ENCODE results near the gene LDLRAD3.
A peak's percentile ranks its signal among the peaks of the same experiment; 100 is the strongest.
"Not testable (repeated sequence)": the region's sequence is repeated elsewhere in the genome, so short reads cannot be mapped to it uniquely, and the experiment has no call there.

LDLRAD3 gene

GRCh38 chr11:36162006-36162882 is 218.4 kb downstream of the LDLRAD3 start:
- no peaks in the 10 kb centered on the region for H3K9me3 ChIP-seq
- H3K4me3 ChIP-seq: no peak overlapping the region
- no peak for DNase-seq (ENCODE audit: low spot score in 2 of 2)
- no peaks in the 10 kb centered on the region for H3K36me3 ChIP-seq (replicated peaks)
- H3K27me3 ChIP-seq (ENCODE audit: low read depth): no peaks in the 10 kb centered on the region
- in situ Hi-C loops (cut with MboI; ENCODE audit: low sequenced_read_pairs): no loop called here
- no peaks in the 10 kb centered on the region for H3K4me1 ChIP-seq

DNA sequence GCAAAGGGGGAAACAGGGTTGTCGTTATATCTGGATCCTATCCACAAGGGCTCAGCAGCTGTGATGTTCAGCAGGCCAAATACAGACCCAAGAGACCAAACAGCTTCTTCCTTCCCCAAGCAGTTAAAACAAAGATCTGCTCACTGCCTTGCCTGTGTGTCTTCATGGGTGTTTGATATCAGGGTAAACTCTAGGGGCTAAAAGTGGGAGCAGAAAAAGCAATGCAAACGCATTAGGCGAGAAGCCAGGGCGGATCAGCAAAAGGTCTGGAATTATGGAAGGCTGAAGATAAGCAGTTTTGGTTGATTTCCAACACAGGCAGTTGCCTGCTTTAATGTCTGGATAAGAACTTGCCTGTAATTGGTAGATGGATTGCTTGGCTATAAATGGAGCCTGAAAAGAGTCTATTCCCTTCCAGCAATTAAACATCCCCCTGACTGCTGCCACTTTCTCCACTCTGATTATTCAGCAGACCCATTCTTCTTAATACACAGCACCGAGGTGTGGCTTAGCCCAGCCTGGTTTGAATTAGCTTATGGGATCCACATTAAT is 219.1 kb downstream of the LDLRAD3 start:
- no peaks in the 10 kb centered on the region for H3K36me3 ChIP-seq (replicated peaks)
- no peaks in the 10 kb centered on the region for H3K4me1 ChIP-seq
- no peak overlapping the region for H3K4me3 ChIP-seq
- in situ Hi-C loops (cut with MboI; ENCODE audit: low sequenced_read_pairs): no loop called here
- no peaks in the 10 kb centered on the region for H3K9me3 ChIP-seq
- no peak for DNase-seq (ENCODE audit: low spot score in 2 of 2)
- no peaks in the 10 kb centered on the region for H3K27me3 ChIP-seq (ENCODE audit: low read depth)

DNA sequence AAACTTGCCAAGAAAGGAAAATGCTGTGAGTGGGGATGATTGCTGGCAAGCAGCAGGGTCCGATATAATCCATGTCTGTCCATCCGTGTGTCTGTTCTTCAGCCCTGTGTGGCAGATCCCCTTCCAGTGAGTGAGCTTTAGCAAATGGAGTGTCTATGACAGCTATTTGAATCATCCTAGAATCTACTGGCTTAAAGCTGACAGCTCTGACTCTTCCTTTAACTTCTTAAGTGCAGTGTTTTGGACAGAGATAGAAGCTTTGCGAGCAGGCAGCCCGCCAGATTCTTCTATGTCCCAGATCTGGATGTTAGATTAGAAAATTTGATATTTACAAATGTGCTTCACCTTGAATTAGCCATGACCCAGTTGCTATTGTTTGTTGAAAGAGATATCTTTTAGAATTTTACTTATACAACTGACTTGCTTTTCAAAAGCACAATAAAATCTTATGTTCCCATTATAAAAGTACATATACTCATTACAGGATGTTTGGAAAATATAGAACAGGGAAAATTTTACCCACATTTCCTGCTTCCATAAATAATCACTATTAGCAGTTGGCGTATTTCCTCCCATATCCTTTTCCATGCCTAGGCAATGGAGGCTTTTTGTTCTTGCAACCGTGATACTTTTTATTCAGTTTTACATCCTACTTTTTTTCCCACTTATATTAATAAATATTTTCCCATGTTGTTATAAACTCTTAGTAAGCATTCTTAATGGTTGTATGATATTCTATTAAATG is 220.8 kb downstream of the LDLRAD3 start:
- no peaks in the 10 kb centered on the region for H3K4me1 ChIP-seq
- no peak for DNase-seq (ENCODE audit: low spot score in 2 of 2)
- no peaks in the 10 kb centered on the region for H3K27me3 ChIP-seq (ENCODE audit: low read depth)
- H3K4me3 ChIP-seq: no peak overlapping the region
- H3K36me3 ChIP-seq (replicated peaks): no peaks in the 10 kb centered on the region
- H3K9me3 ChIP-seq: no peaks in the 10 kb centered on the region
- in situ Hi-C loops (cut with MboI; ENCODE audit: low sequenced_read_pairs): no loop called here

DNA sequence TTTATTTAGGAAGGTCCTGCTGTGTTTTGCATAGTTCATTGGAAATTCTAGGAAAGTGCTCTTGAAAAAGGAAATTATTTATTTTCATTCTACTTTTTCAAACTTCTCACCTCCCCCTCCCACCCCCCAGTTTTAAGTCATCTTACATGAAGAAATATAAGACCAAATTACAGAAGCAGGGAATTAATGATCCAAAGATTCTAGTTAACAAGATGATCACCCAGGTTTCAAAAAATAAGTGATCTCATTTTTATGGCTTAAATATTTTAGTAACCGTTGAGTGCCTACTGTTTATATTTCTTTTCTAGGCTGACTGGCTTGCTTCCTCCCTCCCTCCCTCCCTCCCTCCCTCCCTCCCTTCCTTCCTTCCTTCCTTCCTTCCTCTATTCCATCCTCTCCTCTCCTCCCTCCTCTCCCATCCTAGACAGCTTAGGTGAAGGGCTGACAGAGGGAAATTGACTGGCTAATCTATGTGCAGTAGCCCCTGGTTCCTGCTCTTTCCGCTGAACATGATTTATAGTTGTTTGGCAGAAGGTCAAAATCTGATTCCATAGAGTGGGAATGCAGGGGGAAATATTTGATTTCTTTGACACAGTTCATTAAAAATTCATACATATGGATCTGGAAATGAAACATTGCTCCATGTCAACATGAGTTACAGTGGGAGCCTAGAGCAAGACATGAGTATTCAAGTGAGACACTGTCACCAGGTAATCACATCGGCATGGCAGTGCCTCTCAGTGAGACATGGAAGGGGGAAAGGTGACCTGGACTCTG is 221.9 kb downstream of the LDLRAD3 start:
- no peak for DNase-seq (ENCODE audit: low spot score in 2 of 2)
- no peaks in the 10 kb centered on the region for H3K4me1 ChIP-seq
- no peaks in the 10 kb centered on the region for H3K9me3 ChIP-seq
- H3K4me3 ChIP-seq: no peak overlapping the region
- in situ Hi-C loops (cut with MboI; ENCODE audit: low sequenced_read_pairs): no loop called here
- H3K27me3 ChIP-seq (ENCODE audit: low read depth): no peaks in the 10 kb centered on the region
- H3K36me3 ChIP-seq (replicated peaks): no peaks in the 10 kb centered on the region

- in situ Hi-C loops (cut with MboI; ENCODE audit: low sequenced_read_pairs): no loop called here
- no peaks in the 10 kb centered on the region for H3K36me3 ChIP-seq (replicated peaks)
- H3K4me3 ChIP-seq: no peak overlapping the region
- no peaks in the 10 kb centered on the region for H3K27me3 ChIP-seq (ENCODE audit: low read depth)
- H3K4me1 ChIP-seq: no peaks in the 10 kb centered on the region
- no peak for DNase-seq (ENCODE audit: low spot score in 2 of 2)
- no peaks in the 10 kb centered on the region for H3K9me3 ChIP-seq
Measured at GRCh38 chr11:36167073-36167472, 223.2 kb downstream of the LDLRAD3 start.

DNA sequence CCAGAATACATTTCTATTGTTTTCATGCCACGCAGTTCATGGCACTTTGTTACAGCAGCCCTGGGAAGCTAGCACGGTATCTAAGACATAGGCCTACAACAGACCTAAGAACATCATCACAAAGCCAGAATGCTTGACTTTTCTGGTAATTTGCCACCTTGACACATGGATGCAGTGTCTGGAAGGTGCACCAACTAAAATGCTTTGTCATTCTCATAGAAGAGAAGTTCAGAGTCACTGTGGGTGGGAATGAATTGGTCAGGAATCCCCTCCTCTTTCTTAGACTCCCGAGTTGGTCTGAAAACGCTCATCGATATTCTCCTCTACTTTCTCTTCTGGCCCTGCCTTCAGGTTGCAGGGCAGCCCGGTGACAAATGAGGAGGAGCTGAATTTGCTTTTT is 223.9 kb downstream of the LDLRAD3 start:
- Histone ChIP-seq H3K36me3 (replicated peaks) (no peaks in the 10 kb centered on the region), H3K27me3 (ENCODE audit: low read depth) (no peaks in the 10 kb centered on the region), H3K4me3 (no peak overlapping the region), H3K9me3 (no peaks in the 10 kb centered on the region), H3K4me1 (no peaks in the 10 kb centered on the region)
- in situ Hi-C loops (cut with MboI; ENCODE audit: low sequenced_read_pairs): no loop called here
- no peak for DNase-seq (ENCODE audit: low spot score in 2 of 2)

- no peak for DNase-seq (ENCODE audit: low spot score in 2 of 2)
- no peaks in the 10 kb centered on the region; the same call in 1 of the 2 replicates for H3K4me1 ChIP-seq
- H3K27me3 ChIP-seq (ENCODE audit: low read depth): no peaks in the 10 kb centered on the region
- in situ Hi-C loops (cut with MboI; ENCODE audit: low sequenced_read_pairs): no loop called here
- H3K36me3 ChIP-seq (replicated peaks): no peaks in the 10 kb centered on the region
- no peak overlapping the region for H3K4me3 ChIP-seq
- H3K9me3 ChIP-seq: no peaks in the 10 kb centered on the region
Measured at GRCh38 chr11:36177836-36178235, 234.0 kb downstream of the LDLRAD3 start.

- in situ Hi-C loops (cut with MboI; ENCODE audit: low sequenced_read_pairs): no loop called here
- no peaks in the 10 kb centered on the region for H3K9me3 ChIP-seq
- no peak for DNase-seq (ENCODE audit: low spot score in 2 of 2)
- no peak overlapping the region for H3K4me3 ChIP-seq
- H3K4me1 ChIP-seq: peaks cover under 1% of the 10 kb centered on the region
- no peaks in the 10 kb centered on the region for H3K36me3 ChIP-seq (replicated peaks)
- no peaks in the 10 kb centered on the region for H3K27me3 ChIP-seq (ENCODE audit: low read depth)
Measured at GRCh38 chr11:36186340-36187175, 242.7 kb downstream of the LDLRAD3 start.

GRCh38 chr11:36187622-36188021 is 243.8 kb downstream of the LDLRAD3 start:
- DNase-seq (ENCODE audit: low spot score in 2 of 2): no peak
- no peaks in the 10 kb centered on the region for H3K9me3 ChIP-seq
- peaks cover 10% of the 10 kb centered on the region for H3K4me1 ChIP-seq
- no peak overlapping the region for H3K4me3 ChIP-seq
- no peaks in the 10 kb centered on the region for H3K36me3 ChIP-seq (replicated peaks)
- no peaks in the 10 kb centered on the region for H3K27me3 ChIP-seq (ENCODE audit: low read depth)
- in situ Hi-C loops (cut with MboI; ENCODE audit: low sequenced_read_pairs): no loop called here

GRCh38 chr11:36189735-36190134 is 245.9 kb downstream of the LDLRAD3 start:
- H3K27me3 ChIP-seq (ENCODE audit: low read depth); DNase-seq (ENCODE audit: low spot score in 2 of 2); in situ Hi-C loops (cut with MboI; ENCODE audit: low sequenced_read_pairs); H3K36me3 ChIP-seq (replicated peaks); H3K4me3 ChIP-seq; H3K9me3 ChIP-seq: not testable (repeated sequence)
- H3K4me1 ChIP-seq: peaks cover 10% of the 10 kb centered on the region; the same call in 1 of the 2 replicates

DNA sequence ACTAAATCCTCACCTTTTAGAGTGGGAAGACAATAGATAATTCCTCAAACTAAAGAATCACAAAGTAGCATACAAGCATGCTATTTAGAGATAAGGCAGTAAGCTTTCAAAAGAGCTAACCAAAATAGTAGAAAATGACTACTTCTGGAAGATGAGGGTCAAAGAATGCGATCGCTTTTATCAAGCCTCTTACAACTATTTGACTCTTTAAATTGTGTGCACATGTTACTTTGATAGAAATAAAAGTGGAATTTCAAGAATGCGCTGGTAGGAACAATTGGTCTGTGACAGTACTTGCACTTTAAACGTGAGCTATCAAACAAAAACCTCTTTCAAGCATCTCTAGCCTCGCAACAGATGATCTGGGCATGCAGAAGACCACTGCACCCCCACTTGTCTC is 248.1 kb downstream of the LDLRAD3 start:
- no peaks in the 10 kb centered on the region for H3K36me3 ChIP-seq (replicated peaks)
- H3K4me1 ChIP-seq: peaks cover 25% of the 10 kb centered on the region
- in situ Hi-C loops (cut with MboI; ENCODE audit: low sequenced_read_pairs): no loop called here
- DNase-seq (ENCODE audit: low spot score in 2 of 2): peak in 1 of 2 experiments; percentile 55
- H3K9me3 ChIP-seq: no peaks in the 10 kb centered on the region
- no peak overlapping the region for H3K4me3 ChIP-seq
- H3K27me3 ChIP-seq (ENCODE audit: low read depth): no peaks in the 10 kb centered on the region

- DNase-seq (ENCODE audit: low spot score in 2 of 2): no peak
- Histone ChIP-seq H3K27me3 (ENCODE audit: low read depth) (no peaks in the 10 kb centered on the region), H3K36me3 (replicated peaks) (no peaks in the 10 kb centered on the region), H3K9me3 (no peaks in the 10 kb centered on the region), H3K4me3 (no peak overlapping the region), H3K4me1 (peaks cover 27% of the 10 kb centered on the region)
- in situ Hi-C loops (cut with MboI; ENCODE audit: low sequenced_read_pairs): no loop called here
Measured at GRCh38 chr11:36192425-36193289, 248.8 kb downstream of the LDLRAD3 start.
